RWPE2 (cell line): ENCODE measurements around the gene DOHH.

ENCODE experiments used
- ATAC-seq: fragments of 200-7000 bp; cut with Tn5 transposase; 3 replicates; pipeline ENCODE4 v1.9.1; 2021; ENCODE audit warnings: low read depth
- DNase-seq: peaks from one replicate; pipeline ENCODE4 v3.0.0-alpha.2; 2020; ENCODE audit warnings: low spot score
- H3K27ac ChIP-seq: fragments of 450-650 bp; 2 replicates; pipeline ENCODE4 v1.5.1; 2017; ENCODE audit warnings: mild to moderate bottlenecking; ENCODE audit not compliant: poor library complexity, severe bottlenecking
- H3K27me3 ChIP-seq: fragments of 250-450 bp; sonication (Bioruptor Pico); 2 replicates; pipeline ENCODE4 v1.5.1; 2021; ENCODE audit warnings: mild to moderate bottlenecking, moderate library complexity; ENCODE audit not compliant: insufficient read depth, poor library complexity, severe bottlenecking
- H3K36me3 ChIP-seq: fragments of 250-450 bp; sonication (Bioruptor Pico); 2 replicates; pipeline ENCODE4 v1.5.1; 2020; ENCODE audit warnings: low read depth, mild to moderate bottlenecking, moderate library complexity
- H3K4me1 ChIP-seq: fragments of 250-450 bp; sonication (Bioruptor Pico); 2 replicates; pipeline ENCODE4 v1.5.1; 2021; ENCODE audit warnings: mild to moderate bottlenecking, moderate library complexity; ENCODE audit not compliant: insufficient read depth, poor library complexity, severe bottlenecking
- H3K4me3 ChIP-seq: fragments of 250-450 bp; sonication (Bioruptor Pico); 2 replicates; pipeline ENCODE4 v1.5.1; 2021; ENCODE audit warnings: mild to moderate bottlenecking, moderate library complexity; ENCODE audit not compliant: severe bottlenecking
- H3K9me3 ChIP-seq: fragments of 250-450 bp; sonication (Bioruptor Pico); 2 replicates; pipeline ENCODE4 v1.5.1; 2021; ENCODE audit warnings: mild to moderate bottlenecking, moderate library complexity; ENCODE audit not compliant: severe bottlenecking
- CTCF ChIP-seq: fragments of 450-650 bp; IDR thresholded peaks from one replicate; pipeline ENCODE4 v1.5.1; 2017; ENCODE audit warnings: mild to moderate bottlenecking, moderate library complexity; ENCODE audit not compliant: poor library complexity, severe bottlenecking

The DOHH gene

GRCh38 chr19:3462991-3463713 is 37.3 kb downstream of the DOHH start:
- Histone ChIP-seq H3K27ac (no peak overlapping the region), H3K4me3 (no peak overlapping the region), H3K4me1 (no peaks in the 10 kb centered on the region), H3K36me3 (peaks cover 27% of the 10 kb centered on the region), H3K27me3 (no peaks in the 10 kb centered on the region), H3K9me3 (no peaks in the 10 kb centered on the region)
- TF ChIP-seq CTCF, result no peak
- ATAC-seq (no peak), DNase-seq (no peak)

- H3K4me3 ChIP-seq, result no peak overlapping the region
- no peak for DNase-seq
- no peak for ATAC-seq
- TF ChIP-seq CTCF, result no peak
- H3K9me3 ChIP-seq, result no peaks in the 10 kb centered on the region
- no peaks in the 10 kb centered on the region for H3K27me3 ChIP-seq
- H3K4me1 ChIP-seq, result no peaks in the 10 kb centered on the region
- peaks cover 37% of the 10 kb centered on the region for H3K36me3 ChIP-seq
- no peak overlapping the region for H3K27ac ChIP-seq
These were observed 40.4 kb downstream of the DOHH start for GRCh38 chr19:3459965-3460582.

GRCh38 chr19:3459089-3459881 is 41.2 kb downstream of the DOHH start:
- H3K4me3 ChIP-seq, result no peak overlapping the region
- no peaks in the 10 kb centered on the region for H3K4me1 ChIP-seq
- H3K27me3 ChIP-seq, result no peaks in the 10 kb centered on the region
- H3K36me3 ChIP-seq, result peaks cover 44% of the 10 kb centered on the region
- no peak overlapping the region for H3K27ac ChIP-seq
- TF ChIP-seq CTCF, result no peak
- H3K9me3 ChIP-seq, result no peaks in the 10 kb centered on the region
- ATAC-seq (peak; percentile 37; the same call in 1 of the 3 replicates), DNase-seq (no peak)

GRCh38 chr19:3458229-3459088 is 42.0 kb downstream of the DOHH start:
- no peak for TF ChIP-seq CTCF
- Histone ChIP-seq H3K36me3 (peaks cover 52% of the 10 kb centered on the region), H3K4me1 (no peaks in the 10 kb centered on the region), H3K9me3 (no peaks in the 10 kb centered on the region), H3K27ac (no peak overlapping the region), H3K4me3 (no peak overlapping the region), H3K27me3 (no peaks in the 10 kb centered on the region)
- ATAC-seq (no peak), DNase-seq (no peak)
